Stimulated activated CD8-positive, alpha-beta memory T cell treated with anti-CD3 and anti-CD28 coated beads, Interleukin-7, amount 100 ng/mL, for 1 hour (primary cell): Measurements from ENCODE around the gene SLC37A2.

Experiments
- DNase-seq, 2 donors: peaks; one replicate each; pipeline ENCODE4 v3.0.0-alpha.2; 2020; ENCODE audit warnings: low read depth in 2 of 2

The SLC37A2 gene

GRCh38 chr11:125070699-125071254 lies 7.7 kb downstream of the SLC37A2 start:
- no peak for DNase-seq

DNA sequence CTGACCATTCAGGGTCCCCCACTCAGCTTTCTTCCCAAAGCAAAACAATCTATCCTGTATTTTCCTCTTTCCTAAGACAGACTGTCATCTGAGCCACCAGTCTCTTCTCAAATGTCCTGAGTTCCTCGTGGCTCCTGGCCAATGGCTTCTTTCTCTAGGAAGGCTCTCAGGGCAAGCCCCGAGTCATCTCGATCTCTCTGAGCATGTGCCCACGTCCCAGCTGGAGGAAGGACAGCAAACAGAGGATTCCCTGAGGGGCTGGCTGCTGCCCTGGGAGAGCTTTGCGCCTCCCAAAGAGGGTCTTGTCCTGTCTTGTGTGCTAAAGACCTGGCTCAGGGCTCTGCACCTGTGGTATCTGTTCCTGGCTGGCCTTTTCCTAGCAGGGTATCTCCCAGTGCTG lies 8.3 kb downstream of the SLC37A2 start:
- DNase-seq = no peak

GRCh38 chr11:125071846-125072217 lies 8.7 kb downstream of the SLC37A2 start:
- DNase-seq = no peak

GRCh38 chr11:125072218-125072960 lies 9.3 kb downstream of the SLC37A2 start:
- DNase-seq = no peak

DNA sequence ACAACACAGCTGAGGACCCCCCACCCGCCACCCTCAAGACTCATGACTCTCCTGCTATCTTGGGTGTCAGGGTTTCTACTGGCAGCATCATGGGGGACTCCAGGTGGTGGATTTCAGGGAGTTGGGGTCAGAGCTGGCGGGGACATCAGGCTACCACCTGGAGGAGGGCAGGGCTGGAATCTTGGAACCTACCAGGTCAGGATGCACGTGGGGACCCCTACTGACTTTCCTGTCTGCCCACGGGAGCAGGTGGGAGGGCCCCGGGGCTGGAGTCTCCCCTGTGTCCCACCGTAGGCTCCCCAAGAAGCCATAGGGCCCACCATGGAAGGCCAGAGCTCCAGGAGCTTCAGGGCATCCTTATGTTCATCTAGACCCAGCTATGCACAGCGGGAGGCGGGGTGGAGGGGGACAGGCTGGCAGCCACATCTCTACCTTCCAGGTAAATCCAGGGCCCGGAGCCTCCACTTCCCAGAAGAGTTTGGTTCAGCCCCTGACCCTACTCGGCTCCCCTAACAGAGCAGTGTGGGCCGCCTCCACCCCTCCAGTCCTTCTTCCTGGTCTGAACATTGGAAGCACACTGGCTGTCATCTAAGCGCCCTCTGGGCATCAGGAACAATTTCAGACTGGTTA lies 10.0 kb downstream of the SLC37A2 start:
- DNase-seq = no peak

DNA sequence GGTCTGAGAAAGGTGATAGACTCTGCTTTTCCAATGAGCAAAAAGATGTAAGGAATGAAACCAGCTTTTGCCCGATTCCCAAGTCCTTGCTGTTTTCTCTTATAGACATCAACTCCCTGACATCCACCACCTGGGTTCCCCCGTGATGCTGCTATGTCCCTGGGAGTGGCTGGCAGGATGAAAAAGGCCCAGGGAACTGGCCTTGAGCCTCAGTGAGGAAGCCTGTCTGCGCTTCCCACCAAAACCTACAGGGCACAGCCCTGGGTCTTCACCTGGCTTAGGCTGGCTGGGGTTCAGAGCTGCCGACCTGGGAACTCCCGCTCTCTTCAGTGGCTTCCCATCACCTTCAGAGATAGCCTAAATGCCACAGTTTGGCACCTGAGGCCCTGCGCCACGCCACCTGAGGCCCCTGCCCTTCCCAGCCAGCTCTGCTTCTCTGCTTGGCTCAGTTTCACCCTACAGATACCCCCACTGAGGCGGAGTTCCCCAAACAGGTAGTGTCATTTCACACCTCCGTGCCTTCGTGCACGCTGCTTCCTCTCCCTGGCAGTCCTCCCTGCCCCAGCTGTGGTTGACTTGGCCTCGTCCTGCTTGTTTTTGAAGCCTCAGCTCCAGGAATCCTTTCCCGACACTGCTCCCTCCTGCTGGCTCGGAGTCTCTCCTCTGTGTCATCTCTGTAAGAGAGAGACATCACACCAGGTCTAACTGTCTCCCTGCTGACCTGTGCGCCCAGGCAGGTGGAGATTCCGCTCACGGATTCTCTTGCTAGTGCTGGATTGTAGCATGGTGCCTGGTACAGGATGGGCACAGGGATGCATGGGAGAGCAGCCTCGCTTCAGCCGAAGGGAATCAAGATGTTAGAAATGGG lies 10.7 kb downstream of the SLC37A2 start:
- DNase-seq = no peak

DNA sequence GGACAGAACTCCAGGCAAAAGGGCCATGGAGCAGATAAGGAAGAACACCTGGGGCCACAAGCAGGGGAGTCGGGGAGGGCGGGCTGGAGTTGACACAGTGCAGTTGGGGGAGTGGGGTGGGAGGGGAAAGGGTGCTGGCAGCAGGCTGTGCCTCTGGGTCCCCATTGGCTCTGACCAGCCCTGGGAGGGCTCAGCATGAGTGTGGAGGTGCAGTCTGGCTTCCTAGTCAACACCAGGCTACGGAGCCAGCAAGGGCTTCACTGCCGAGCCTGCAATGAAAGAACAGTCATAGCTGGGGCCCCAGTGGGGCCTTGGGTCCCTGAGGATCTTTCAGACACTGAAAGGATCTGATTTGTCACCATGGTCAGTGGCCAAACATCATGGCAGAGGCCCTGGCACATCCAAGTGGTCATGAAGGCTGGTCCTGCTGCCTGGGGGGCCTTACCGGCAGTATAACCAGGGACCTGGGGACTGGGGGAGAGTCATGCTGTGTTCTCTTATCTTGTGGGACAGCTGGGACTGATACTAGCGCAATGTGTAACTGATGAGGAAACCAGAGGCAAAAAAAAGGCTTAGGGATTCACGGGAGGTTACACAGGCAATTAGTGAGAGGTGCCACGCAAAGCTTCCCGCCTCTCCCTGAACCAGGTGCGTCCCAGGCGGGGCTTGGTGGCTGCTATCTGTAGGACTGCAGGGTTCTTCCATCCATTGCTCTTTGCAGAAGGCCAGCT lies 11.6 kb downstream of the SLC37A2 start:
- DNase-seq = no peak

DNA sequence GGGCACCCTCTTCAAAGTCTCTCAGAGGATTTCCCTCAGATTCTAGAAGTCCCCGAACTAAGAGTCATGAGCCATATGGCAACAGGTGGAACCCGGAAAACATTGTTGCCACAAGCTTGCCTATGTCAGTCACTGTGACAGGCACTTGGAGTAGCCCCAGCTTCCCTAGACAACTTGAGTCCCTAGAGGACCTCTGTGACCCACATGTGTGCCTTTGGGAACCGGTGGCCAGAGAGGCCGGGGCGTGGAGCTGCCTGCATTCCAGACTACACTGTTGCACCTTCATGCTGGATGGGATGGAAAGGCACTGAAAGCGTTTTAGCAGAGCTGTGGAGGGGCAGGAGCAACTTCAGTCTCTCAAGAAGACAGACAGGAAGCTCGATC lies 12.1 kb downstream of the SLC37A2 start:
- DNase-seq = no peak

DNA sequence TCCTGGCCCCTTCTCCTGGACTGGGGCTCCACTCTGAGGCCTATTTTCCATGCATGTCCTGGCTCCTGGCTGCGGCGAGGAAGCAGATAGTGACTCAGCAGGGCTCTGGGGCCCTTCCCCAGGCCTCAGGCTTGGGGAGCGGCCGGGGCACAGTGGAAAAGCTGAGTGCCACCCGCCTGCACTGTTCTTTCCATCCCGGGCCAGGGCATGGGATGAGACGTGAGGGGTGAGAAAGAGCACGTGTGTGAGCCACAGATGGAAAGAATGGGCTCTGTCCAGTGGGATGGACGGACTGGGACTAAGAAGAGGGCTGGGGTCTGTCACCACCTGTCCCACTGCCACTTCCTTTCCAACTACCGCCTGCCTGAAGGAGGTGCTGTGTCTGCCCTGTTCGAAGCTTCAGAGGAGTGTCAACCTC lies 12.8 kb downstream of the SLC37A2 start:
- DNase-seq = no peak

DNA sequence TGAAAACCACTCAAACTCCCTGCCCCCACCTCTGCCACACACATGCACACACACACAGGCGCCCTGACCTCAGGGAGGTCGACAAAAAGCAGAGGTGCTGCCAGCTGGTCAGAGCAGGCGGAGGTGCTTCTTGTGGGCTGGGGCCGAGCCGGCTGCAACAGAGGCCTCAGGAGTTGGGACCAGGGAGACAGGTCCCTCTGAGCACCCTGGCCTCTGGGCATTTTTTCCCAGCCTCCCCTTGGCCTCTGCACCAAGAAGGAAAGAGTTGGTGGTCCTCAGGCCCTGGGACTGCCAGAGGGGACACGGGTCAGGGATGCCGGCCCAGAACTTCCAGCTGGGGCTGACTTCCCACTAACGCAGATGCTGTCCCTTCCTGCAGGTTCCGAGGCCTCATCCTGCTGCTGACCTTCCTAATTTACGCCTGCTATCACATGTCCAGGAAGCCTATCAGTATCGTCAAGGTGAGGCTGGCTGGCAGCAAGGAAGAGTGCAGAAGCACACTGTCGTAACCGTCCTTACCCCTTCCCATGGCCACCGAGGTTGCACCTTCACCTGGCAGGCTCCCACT lies 13.4 kb downstream of the SLC37A2 start:
- DNase-seq = no peak

DNA sequence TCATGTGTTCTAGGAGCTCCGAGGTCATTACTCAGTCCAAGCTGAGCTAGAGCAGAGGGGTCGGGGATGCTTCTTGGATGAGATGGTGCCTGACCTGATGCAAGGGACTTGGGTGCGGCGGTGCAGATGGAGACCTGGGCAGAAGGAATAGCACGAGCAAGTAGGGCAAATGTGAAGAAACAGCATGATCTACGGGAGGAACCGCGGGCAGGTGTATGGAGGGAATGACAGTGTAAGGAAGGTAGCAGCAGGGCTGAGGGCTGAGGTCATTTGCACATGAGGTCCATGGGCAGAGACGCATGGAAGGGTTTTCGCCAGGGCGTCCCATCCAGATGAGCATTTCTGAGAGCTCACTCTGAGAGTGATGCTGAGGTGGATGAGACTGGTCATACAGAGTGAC lies 14.9 kb downstream of the SLC37A2 start:
- DNase-seq = no peak

DNA sequence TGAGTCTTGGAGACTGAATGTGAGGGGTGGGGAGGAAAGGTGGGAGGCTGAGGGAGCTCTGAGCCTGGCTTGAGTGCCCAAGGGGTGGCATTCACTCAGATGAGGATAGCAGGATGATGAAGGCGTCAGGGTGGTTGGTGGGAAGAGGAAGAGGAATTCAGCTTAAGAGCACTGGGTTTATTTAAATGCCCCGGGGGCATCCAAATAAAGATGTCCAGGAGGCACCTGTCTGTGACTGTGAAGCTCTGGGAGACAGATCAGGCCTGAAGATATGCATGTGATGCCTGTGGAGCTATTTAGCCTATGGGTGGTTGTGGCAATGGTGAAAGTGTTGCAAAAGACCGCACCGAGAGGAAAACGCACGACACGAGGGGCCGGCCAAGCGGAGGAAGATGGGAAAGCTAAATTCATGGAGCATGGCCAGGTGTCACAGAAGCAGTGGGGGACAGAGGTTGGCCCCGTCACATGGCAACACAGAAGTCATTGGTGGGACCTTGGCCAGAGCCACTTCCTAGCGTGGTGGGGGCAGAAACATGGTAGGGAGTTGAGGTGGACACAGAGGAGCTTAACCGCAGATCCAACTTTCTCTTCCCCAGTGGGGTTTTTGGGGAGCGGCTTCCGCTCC lies 15.5 kb downstream of the SLC37A2 start:
- no peak for DNase-seq

- no peak for DNase-seq
These were observed 16.2 kb downstream of the SLC37A2 start for GRCh38 chr11:125079151-125079877.

- DNase-seq = no peak
These were observed 16.9 kb downstream of the SLC37A2 start for GRCh38 chr11:125079878-125080530.

DNA sequence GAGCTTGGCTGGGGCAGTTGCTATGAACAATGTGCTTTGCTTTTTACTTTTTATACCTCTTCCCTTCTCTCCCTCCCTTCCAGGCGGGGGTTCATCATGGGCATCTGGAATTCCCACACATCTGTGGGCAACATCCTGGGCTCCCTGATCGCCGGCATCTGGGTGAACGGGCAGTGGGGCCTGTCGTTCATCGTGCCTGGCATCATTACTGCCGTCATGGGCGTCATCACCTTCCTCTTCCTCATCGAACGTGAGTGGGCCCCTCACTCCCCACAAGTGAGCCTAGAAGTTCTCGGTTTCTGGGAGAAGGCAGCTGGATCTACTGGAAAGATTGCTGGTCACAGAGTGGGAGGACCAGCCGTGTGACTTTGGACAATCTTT lies 17.4 kb downstream of the SLC37A2 start:
- no peak for DNase-seq

- DNase-seq = no peak
These were observed 18.1 kb downstream of the SLC37A2 start for GRCh38 chr11:125081098-125081798.

DNA sequence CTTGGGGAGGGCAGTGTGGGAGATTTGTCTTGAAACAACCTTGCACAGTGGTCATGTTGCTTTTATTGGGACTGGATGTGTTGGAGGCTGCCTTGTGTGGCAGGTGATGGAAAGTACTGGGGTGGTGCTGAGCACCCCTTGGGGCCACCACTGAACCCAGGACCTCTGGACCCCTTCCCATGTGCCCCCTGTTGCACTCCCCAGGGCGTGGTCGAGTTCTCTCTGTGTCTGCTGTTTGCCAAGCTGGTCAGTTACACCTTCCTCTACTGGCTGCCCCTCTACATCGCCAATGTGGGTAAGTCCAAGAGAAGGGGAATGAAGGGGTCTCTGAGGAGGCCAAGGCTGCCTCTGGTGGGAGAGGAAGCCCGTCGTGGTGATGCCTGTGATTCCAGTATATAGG lies 18.9 kb downstream of the SLC37A2 start:
- DNase-seq = no peak

- no peak for DNase-seq
These were observed 19.7 kb downstream of the SLC37A2 start for GRCh38 chr11:125082611-125083311.
